A549 (cell line): ENCODE measurements around the gene CPA5.

Source experiments
- CEBPB ChIP-seq, 2 experiments: fragments of >200 bp in 1 of 2; sonication (Bioruptor Twin) in 1 of 2; formaldehyde crosslinking in 1 of 2; IDR thresholded peaks; 2 replicates each; pipeline ENCODE4 v1.6.1; 2012 to 2016
- EP300 ChIP-seq, 2 experiments: fragments of >200 bp; sonication (Bioruptor Twin); formaldehyde crosslinking; IDR thresholded peaks; 2 replicates in 1 of 2; 3 replicates in 1 of 2; pipeline ENCODE4 v1.6.1; 2016 to 2017
- KDM5A ChIP-seq: fragments of 200-600 bp; sonication (generic); IDR thresholded peaks from 2 replicates; pipeline ENCODE4 v1.6.1; 2016; ENCODE audit warnings: antibody characterized with exemption, mild to moderate bottlenecking
- MAFK ChIP-seq: fragments of 450-650 bp; IDR thresholded peaks from 2 replicates; pipeline ENCODE4 v1.6.1; 2014; ENCODE audit not compliant: partially characterized antibody
- POLR2A ChIP-seq: IDR thresholded peaks from 2 replicates; pipeline ENCODE4 v1.6.1; 2012; ENCODE audit warnings: mild to moderate bottlenecking, low read length
- RAD21 ChIP-seq, 2 experiments: fragments of >200 bp in 1 of 2; sonication (Bioruptor Twin) in 1 of 2; formaldehyde crosslinking in 1 of 2; IDR thresholded peaks in 1 of 2; conservative IDR thresholded peaks in 1 of 2; 2 replicates in 1 of 2; 3 replicates in 1 of 2; pipeline ENCODE4 v1.6.1; 2012 to 2018; ENCODE audit warnings: inconsistent platforms in 1 of 2
- RARB ChIP-seq: fragments of 250-450 bp; sonication (Bioruptor Pico); IDR thresholded peaks from 2 replicates; pipeline ENCODE4 v1.8.0; 2021; ENCODE audit warnings: mild to moderate bottlenecking, moderate library complexity
- RNF2 ChIP-seq: fragments of 200-600 bp; sonication (generic); IDR thresholded peaks from 2 replicates; pipeline ENCODE4 v1.6.1; 2016; ENCODE audit warnings: low read depth, mild to moderate bottlenecking, antibody characterized with exemption, moderate library complexity, borderline replicate concordance
- USF2 ChIP-seq: fragments of 450-650 bp; IDR thresholded peaks from 2 replicates; pipeline ENCODE4 v1.6.1; 2014; ENCODE audit warnings: antibody characterized with exemption
- TF ChIP-seq, protein P1 (sequence below): fragments of >200 bp; sonication (Bioruptor Twin); formaldehyde crosslinking; IDR thresholded peaks from 3 replicates; pipeline ENCODE4 v1.5.1; 2016
- TF ChIP-seq, protein P2 (sequence below): IDR thresholded peaks from 2 replicates; pipeline ENCODE4 v1.6.1; 2012

GRCh38 chr7:130379019-130379418 lies 34.4 kb downstream of the CPA5 start:
- no peak for TF ChIP-seq RAD21 (conservative IDR thresholded peaks at IDR 0.05 in 1 of 2, IDR thresholded peaks at IDR 0.05 in 1 of 2)
- TF ChIP-seq, protein P1, sequence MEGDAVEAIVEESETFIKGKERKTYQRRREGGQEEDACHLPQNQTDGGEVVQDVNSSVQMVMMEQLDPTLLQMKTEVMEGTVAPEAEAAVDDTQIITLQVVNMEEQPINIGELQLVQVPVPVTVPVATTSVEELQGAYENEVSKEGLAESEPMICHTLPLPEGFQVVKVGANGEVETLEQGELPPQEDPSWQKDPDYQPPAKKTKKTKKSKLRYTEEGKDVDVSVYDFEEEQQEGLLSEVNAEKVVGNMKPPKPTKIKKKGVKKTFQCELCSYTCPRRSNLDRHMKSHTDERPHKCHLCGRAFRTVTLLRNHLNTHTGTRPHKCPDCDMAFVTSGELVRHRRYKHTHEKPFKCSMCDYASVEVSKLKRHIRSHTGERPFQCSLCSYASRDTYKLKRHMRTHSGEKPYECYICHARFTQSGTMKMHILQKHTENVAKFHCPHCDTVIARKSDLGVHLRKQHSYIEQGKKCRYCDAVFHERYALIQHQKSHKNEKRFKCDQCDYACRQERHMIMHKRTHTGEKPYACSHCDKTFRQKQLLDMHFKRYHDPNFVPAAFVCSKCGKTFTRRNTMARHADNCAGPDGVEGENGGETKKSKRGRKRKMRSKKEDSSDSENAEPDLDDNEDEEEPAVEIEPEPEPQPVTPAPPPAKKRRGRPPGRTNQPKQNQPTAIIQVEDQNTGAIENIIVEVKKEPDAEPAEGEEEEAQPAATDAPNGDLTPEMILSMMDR = no peak
- TF ChIP-seq POLR2A = no peak
- no peak for TF ChIP-seq USF2
- TF ChIP-seq, protein P2, sequence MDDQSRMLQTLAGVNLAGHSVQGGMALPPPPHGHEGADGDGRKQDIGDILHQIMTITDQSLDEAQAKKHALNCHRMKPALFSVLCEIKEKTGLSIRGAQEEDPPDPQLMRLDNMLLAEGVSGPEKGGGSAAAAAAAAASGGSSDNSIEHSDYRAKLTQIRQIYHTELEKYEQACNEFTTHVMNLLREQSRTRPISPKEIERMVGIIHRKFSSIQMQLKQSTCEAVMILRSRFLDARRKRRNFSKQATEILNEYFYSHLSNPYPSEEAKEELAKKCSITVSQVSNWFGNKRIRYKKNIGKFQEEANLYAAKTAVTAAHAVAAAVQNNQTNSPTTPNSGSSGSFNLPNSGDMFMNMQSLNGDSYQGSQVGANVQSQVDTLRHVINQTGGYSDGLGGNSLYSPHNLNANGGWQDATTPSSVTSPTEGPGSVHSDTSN = no peak
- no peak for TF ChIP-seq CEBPB (IDR thresholded peaks at IDR 0.05)
- TF ChIP-seq EP300 (IDR thresholded peaks at IDR 0.05) = no peak
- TF ChIP-seq KDM5A = no peak
- TF ChIP-seq MAFK = no peak
- no peak for TF ChIP-seq RARB (CRISPR knock-in tag)
- TF ChIP-seq RNF2 = no peak
